HG03575 (cell line): Measurements from ENCODE around the gene DOCK10.

Experiments
- ATAC-seq: cut with Tn5 transposase; IDR thresholded peaks from one replicate; pipeline ENCODE4 v1.9.1; 2021; ENCODE audit not compliant: unreplicated experiment, insufficient number of reproducible peaks, low FRiP score; ENCODE audit errors: extremely low read depth

The DOCK10 gene

GRCh38 chr2:224722250-224722649 is 320.0 kb downstream of the DOCK10 start:
- ATAC-seq: no peak

GRCh38 chr2:224716921-224717320 is 325.3 kb downstream of the DOCK10 start:
- no peak for ATAC-seq

GRCh38 chr2:224716201-224716600 is 326.1 kb downstream of the DOCK10 start, which contains the start of gene CCDC195:
Gene CCDC195, minus strand, starts transcription at chr2:224716365. Its CDS starts 0 bp downstream, at chr2:224716365.
- ATAC-seq: no peak
